GM21717 (cell line): ENCODE data around the gene PLPP4.
A peak's percentile ranks its signal among the peaks of the same experiment; 100 is the strongest.
"Not testable (repeated sequence)": the region's sequence is repeated elsewhere in the genome, so short reads cannot be mapped to it uniquely, and the experiment has no call there.

Experiments used
- ATAC-seq: cut with Tn5 transposase; IDR thresholded peaks from one replicate; pipeline ENCODE4 v1.9.1; 2021; ENCODE audit warnings: mild to moderate bottlenecking, moderate library complexity; ENCODE audit not compliant: unreplicated experiment

Gene PLPP4

GRCh38 chr10:120485946-120486345 is 28.9 kb downstream of the PLPP4 start:
- ATAC-seq: no peak

GRCh38 chr10:120486671-120487205 is 29.7 kb downstream of the PLPP4 start:
- no peak for ATAC-seq

- no peak for ATAC-seq
Measured at GRCh38 chr10:120490288-120490687, 33.3 kb downstream of the PLPP4 start.

- no peak for ATAC-seq
Measured at GRCh38 chr10:120492346-120492745, 35.3 kb downstream of the PLPP4 start.

- peak; percentile 84 for ATAC-seq
Measured at GRCh38 chr10:120493411-120494312, 36.6 kb downstream of the PLPP4 start.

GRCh38 chr10:120494313-120494710 is 37.3 kb downstream of the PLPP4 start:
- ATAC-seq: no peak

- ATAC-seq: no peak
Measured at GRCh38 chr10:120495226-120496009, 38.4 kb downstream of the PLPP4 start.

- ATAC-seq: no peak
Measured at GRCh38 chr10:120499883-120500282, 42.9 kb downstream of the PLPP4 start.

- no peak for ATAC-seq
Measured at GRCh38 chr10:120503689-120504088, 46.7 kb downstream of the PLPP4 start.

- not testable (repeated sequence) for ATAC-seq
Measured at GRCh38 chr10:120504227-120504626, 47.2 kb downstream of the PLPP4 start.

GRCh38 chr10:120505056-120505455 is 48.0 kb downstream of the PLPP4 start:
- ATAC-seq: no peak

- ATAC-seq: no peak
Measured at GRCh38 chr10:120505866-120506265, 48.8 kb downstream of the PLPP4 start.

GRCh38 chr10:120506674-120507073 is 49.6 kb downstream of the PLPP4 start:
- ATAC-seq: no peak

GRCh38 chr10:120507175-120507574 is 50.1 kb downstream of the PLPP4 start:
- no peak for ATAC-seq

- no peak for ATAC-seq
Measured at GRCh38 chr10:120507651-120508050, 50.6 kb downstream of the PLPP4 start.

GRCh38 chr10:120508393-120508792 is 51.4 kb downstream of the PLPP4 start:
- no peak for ATAC-seq

- no peak for ATAC-seq
Measured at GRCh38 chr10:120508966-120509365, 51.9 kb downstream of the PLPP4 start.

GRCh38 chr10:120511165-120511564 is 54.1 kb downstream of the PLPP4 start:
- no peak for ATAC-seq

- no peak for ATAC-seq
Measured at GRCh38 chr10:120513307-120513796, 56.3 kb downstream of the PLPP4 start.

- no peak for ATAC-seq
Measured at GRCh38 chr10:120514035-120514620, 57.1 kb downstream of the PLPP4 start.

- ATAC-seq: no peak
Measured at GRCh38 chr10:120514959-120515358, 57.9 kb downstream of the PLPP4 start.
